Activated effector memory CD4-positive, alpha-beta T cell treated with Interleukin-2 at 50 U/mL for 16 hours (primary cell): ENCODE measurements around the gene SIPA1.

ENCODE experiments used
- DNase-seq: peaks from one replicate; pipeline ENCODE4 v3.0.0-alpha.2; 2020

SIPA1 gene

GRCh38 chr11:65609665-65610064, 28.2 kb upstream of the SIPA1 start:
- DNase-seq = no peak

GRCh38 chr11:65610404-65610803, 27.5 kb upstream of the SIPA1 start:
- no peak for DNase-seq

- no peak for DNase-seq
These were observed 26.7 kb upstream of the SIPA1 start for GRCh38 chr11:65611028-65611757.

GRCh38 chr11:65611758-65612603, 25.9 kb upstream of the SIPA1 start:
- DNase-seq = no peak

GRCh38 chr11:65612691-65613090, 25.2 kb upstream of the SIPA1 start:
- no peak for DNase-seq

GRCh38 chr11:65613091-65613928, 24.6 kb upstream of the SIPA1 start:
- DNase-seq = no peak

- DNase-seq = peak; percentile 100
These were observed 22.5 kb upstream of the SIPA1 start, which contains the start of gene PCNX3 for GRCh38 chr11:65615229-65615949. PCNX3 (plus strand) TSS chr11:65615776; CDS start chr11:65616312, 536 bp downstream.

- DNase-seq = no peak
These were observed 21.8 kb upstream of the SIPA1 start for GRCh38 chr11:65615950-65616574.

GRCh38 chr11:65616575-65617001, 21.3 kb upstream of the SIPA1 start:
- DNase-seq = no peak

- no peak for DNase-seq
These were observed 20.6 kb upstream of the SIPA1 start for GRCh38 chr11:65617136-65617850.

GRCh38 chr11:65617990-65618751, 19.7 kb upstream of the SIPA1 start:
- no peak for DNase-seq

GRCh38 chr11:65618763-65619162, 19.1 kb upstream of the SIPA1 start:
- no peak for DNase-seq

- DNase-seq = no peak
These were observed 18.5 kb upstream of the SIPA1 start for GRCh38 chr11:65619281-65619928.

GRCh38 chr11:65620666-65621065, 17.2 kb upstream of the SIPA1 start:
- DNase-seq = no peak

- no peak for DNase-seq
These were observed 16.4 kb upstream of the SIPA1 start for GRCh38 chr11:65621460-65621859.

- DNase-seq = no peak
These were observed 15.9 kb upstream of the SIPA1 start for GRCh38 chr11:65622011-65622410.

- no peak for DNase-seq
These were observed 14.7 kb upstream of the SIPA1 start for GRCh38 chr11:65623177-65623576.

- DNase-seq = no peak
These were observed 13.9 kb upstream of the SIPA1 start for GRCh38 chr11:65623852-65624616.
